SU-DHL-6 (cell line): ENCODE measurements around the gene FSTL4.

Source experiments
- CTCF ChIP-seq: fragments of 200-600 bp; sonication (generic); IDR thresholded peaks from one replicate; pipeline ENCODE4 v1.5.1; 2017; ENCODE audit warnings: antibody characterized with exemption, mild to moderate bottlenecking, low read length, moderate library complexity; ENCODE audit not compliant: insufficient read depth, poor library complexity, severe bottlenecking
- EZH2phosphoT487 ChIP-seq: fragments of 200-600 bp; sonication (generic), shearing (Covaris generic); conservative IDR thresholded peaks from 2 replicates; pipeline ENCODE4 v1.6.1; 2018; ENCODE audit warnings: mild to moderate bottlenecking, antibody characterized with exemption, low read length, moderate library complexity, mixed read lengths

- no peak for TF ChIP-seq CTCF
- TF ChIP-seq EZH2phosphoT487: no peak
Measured at GRCh38 chr5:133624316-133624715, 12.0 kb upstream of the FSTL4 start.
